Measurements from ENCODE around the gene MKX.

The MKX gene

DNA sequence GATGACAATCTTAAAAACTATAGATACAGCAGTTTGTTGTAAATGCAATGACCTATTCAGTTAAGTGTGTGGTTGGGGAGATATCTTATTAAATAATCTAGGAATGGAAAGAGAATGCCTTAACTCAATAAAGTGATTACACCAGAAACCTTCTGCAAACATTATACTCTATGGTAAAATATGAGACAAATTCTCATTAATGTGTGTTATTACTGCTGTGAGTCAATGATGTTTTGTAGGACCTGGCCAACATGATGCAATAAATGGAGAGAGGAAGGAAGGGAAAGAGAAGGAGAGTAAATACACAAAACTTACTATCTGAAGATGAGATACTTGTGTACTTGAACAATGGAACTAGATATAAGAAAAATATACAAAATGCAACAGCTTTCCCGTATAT is 25.1 kb downstream of the MKX start:
- Histone ChIP-seq H3K79me1 (ENCODE audit: low read length) (no peaks in the 10 kb centered on the region), H2BK15ac (replicated peaks; ENCODE audit: low read depth) (no peak overlapping the region), H4K8ac (ENCODE audit: low read depth, low read length) (no peak overlapping the region), H2BK120ac (ENCODE audit: low read depth, low read length) (no peak overlapping the region), H4K5ac (ENCODE audit: low read length) (no peak overlapping the region), H3K18ac (ENCODE audit: low read length) (no peak overlapping the region), H3K27ac (ENCODE audit: low read depth, low read length) (no peak overlapping the region), H3K56ac (ENCODE audit: low read length) (no peak overlapping the region), H3K9ac (ENCODE audit: low read length) (no peak overlapping the region), H3K4me3 (ENCODE audit: low read length) (no peak overlapping the region), H3K23ac (ENCODE audit: low read length) (no peak overlapping the region), H3K27me3 (ENCODE audit: insufficient read depth, low read length, poor library complexity) (no peaks in the 10 kb centered on the region), H2BK5ac (ENCODE audit: low read length) (no peak overlapping the region), H3K79me2 (ENCODE audit: control insufficient read depth, insufficient read depth, low read length) (no peaks in the 10 kb centered on the region), H3K4me2 (ENCODE audit: low read length) (no peak overlapping the region), H3K4ac (ENCODE audit: low read depth, low read length) (no peak overlapping the region), H3K36me3 (ENCODE audit: control insufficient read depth, insufficient read depth, low read length) (no peaks in the 10 kb centered on the region), H3K4me1 (ENCODE audit: control insufficient read depth, low read depth, low read length) (peaks cover 5% of the 10 kb centered on the region), H2AK5ac (ENCODE audit: low read length) (no peak overlapping the region)
- no peak for DNase-seq
- WGBS (ENCODE audit: extremely low coverage, insufficient coverage, low lambda C conversion rate): no CpG with 5 or more reads among the region's 1 CpG

DNA sequence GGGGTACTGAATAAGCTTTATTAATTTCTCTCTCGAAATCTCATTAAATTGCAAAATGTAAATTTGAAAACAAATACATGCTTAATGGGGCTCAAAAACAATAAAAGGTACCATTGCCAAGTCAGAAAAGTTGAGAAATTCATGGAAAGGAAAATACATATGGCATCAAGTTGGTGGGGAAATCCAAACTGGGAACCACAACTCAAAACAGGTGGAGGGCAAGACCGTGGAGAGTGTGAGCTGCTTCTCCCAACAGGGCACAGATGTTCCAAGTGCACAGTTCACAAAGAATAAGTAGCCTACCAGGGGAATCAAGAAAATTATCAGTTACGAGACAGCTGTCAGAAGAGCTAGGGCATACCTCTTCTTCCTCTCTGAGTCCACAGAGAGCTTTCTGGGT is 26.6 kb downstream of the MKX start:
- Histone ChIP-seq H3K56ac (ENCODE audit: low read length) (no peak overlapping the region), H3K79me2 (ENCODE audit: control insufficient read depth, insufficient read depth, low read length) (no peaks in the 10 kb centered on the region), H3K36me3 (ENCODE audit: control insufficient read depth, insufficient read depth, low read length) (no peaks in the 10 kb centered on the region), H3K27me3 (ENCODE audit: insufficient read depth, low read length, poor library complexity) (no peaks in the 10 kb centered on the region), H3K79me1 (ENCODE audit: low read length) (no peaks in the 10 kb centered on the region), H2BK15ac (replicated peaks; ENCODE audit: low read depth) (no peak overlapping the region), H4K5ac (ENCODE audit: low read length) (no peak overlapping the region), H4K8ac (ENCODE audit: low read depth, low read length) (no peak overlapping the region), H3K4ac (ENCODE audit: low read depth, low read length) (no peak overlapping the region), H3K23ac (ENCODE audit: low read length) (no peak overlapping the region), H3K4me2 (ENCODE audit: low read length) (no peak overlapping the region), H2BK5ac (ENCODE audit: low read length) (no peak overlapping the region), H2BK120ac (ENCODE audit: low read depth, low read length) (no peak overlapping the region), H2AK5ac (ENCODE audit: low read length) (no peak overlapping the region), H3K4me1 (ENCODE audit: control insufficient read depth, low read depth, low read length) (peaks cover 5% of the 10 kb centered on the region), H3K4me3 (ENCODE audit: low read length) (no peak overlapping the region), H3K9ac (ENCODE audit: low read length) (no peak overlapping the region), H3K18ac (ENCODE audit: low read length) (no peak overlapping the region), H3K27ac (ENCODE audit: low read depth, low read length) (no peak overlapping the region)
- DNase-seq: no peak
- no CpG with 5 or more reads among the region's 3 CpGs for WGBS (ENCODE audit: extremely low coverage, insufficient coverage, low lambda C conversion rate)

DNA sequence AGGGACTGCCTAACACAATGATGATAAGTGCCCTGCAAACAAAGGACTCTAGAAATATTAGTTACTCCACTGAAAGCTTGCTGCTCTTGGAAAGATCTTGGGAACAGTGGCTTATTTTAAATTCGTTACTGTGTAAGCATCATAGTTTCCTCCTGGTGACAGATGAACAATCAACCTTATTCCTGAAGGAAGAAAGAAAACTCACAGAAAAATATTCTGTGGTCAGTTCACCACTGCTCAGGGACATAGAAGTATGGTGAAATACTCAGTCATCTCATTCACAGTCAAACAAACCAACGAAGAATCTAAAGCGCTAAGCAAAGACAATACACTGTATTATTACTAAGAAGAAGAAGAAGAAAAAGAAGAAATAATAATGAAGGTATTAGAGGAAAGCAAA is 27.8 kb downstream of the MKX start:
- no peak overlapping the region for H3K56ac ChIP-seq (ENCODE audit: low read length)
- no peaks in the 10 kb centered on the region for H3K27me3 ChIP-seq (ENCODE audit: insufficient read depth, low read length, poor library complexity)
- no peak overlapping the region for H2BK15ac ChIP-seq (replicated peaks; ENCODE audit: low read depth)
- H2BK5ac ChIP-seq (ENCODE audit: low read length): no peak overlapping the region
- H4K8ac ChIP-seq (ENCODE audit: low read depth, low read length): no peak overlapping the region
- H4K5ac ChIP-seq (ENCODE audit: low read length): no peak overlapping the region
- H3K18ac ChIP-seq (ENCODE audit: low read length): no peak overlapping the region
- no peak overlapping the region for H2AK5ac ChIP-seq (ENCODE audit: low read length)
- no peak overlapping the region for H3K4ac ChIP-seq (ENCODE audit: low read depth, low read length)
- H3K4me1 ChIP-seq (ENCODE audit: control insufficient read depth, low read depth, low read length): no peaks in the 10 kb centered on the region
- H2BK120ac ChIP-seq (ENCODE audit: low read depth, low read length): no peak overlapping the region
- no peaks in the 10 kb centered on the region for H3K79me2 ChIP-seq (ENCODE audit: control insufficient read depth, insufficient read depth, low read length)
- H3K79me1 ChIP-seq (ENCODE audit: low read length): no peaks in the 10 kb centered on the region
- no peak for DNase-seq
- H3K23ac ChIP-seq (ENCODE audit: low read length): no peak overlapping the region
- WGBS (ENCODE audit: extremely low coverage, insufficient coverage, low lambda C conversion rate): no CpG with 5 or more reads among the region's 3 CpGs
- no peak overlapping the region for H3K27ac ChIP-seq (ENCODE audit: low read depth, low read length)
- no peak overlapping the region for H3K4me3 ChIP-seq (ENCODE audit: low read length)
- H3K9ac ChIP-seq (ENCODE audit: low read length): no peak overlapping the region
- no peaks in the 10 kb centered on the region for H3K36me3 ChIP-seq (ENCODE audit: control insufficient read depth, insufficient read depth, low read length)
- H3K4me2 ChIP-seq (ENCODE audit: low read length): no peak overlapping the region

DNA sequence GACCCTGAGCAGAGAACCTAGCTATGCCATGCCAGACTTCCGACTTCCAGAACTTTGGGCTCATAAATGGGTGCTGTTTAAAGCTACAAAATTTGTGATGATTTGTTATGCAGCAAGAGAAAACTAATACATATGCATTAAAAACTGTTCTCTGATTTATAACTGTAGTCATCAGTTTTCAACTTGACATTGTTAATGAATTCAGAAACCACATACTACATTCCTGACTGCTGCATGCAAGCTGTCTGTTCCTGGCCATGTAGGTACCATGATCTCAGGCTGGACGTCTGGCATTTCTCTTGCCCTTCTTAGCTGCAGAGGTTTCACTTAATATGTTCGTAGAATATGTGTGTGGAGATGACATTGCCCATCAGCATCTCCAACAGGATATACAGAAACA is 28.4 kb downstream of the MKX start:
- Histone ChIP-seq H4K5ac (ENCODE audit: low read length) (no peak overlapping the region), H2AK5ac (ENCODE audit: low read length) (no peak overlapping the region), H3K9ac (ENCODE audit: low read length) (no peak overlapping the region), H2BK5ac (ENCODE audit: low read length) (no peak overlapping the region), H3K18ac (ENCODE audit: low read length) (no peak overlapping the region), H2BK15ac (replicated peaks; ENCODE audit: low read depth) (no peak overlapping the region), H3K79me2 (ENCODE audit: control insufficient read depth, insufficient read depth, low read length) (no peaks in the 10 kb centered on the region), H3K4me2 (ENCODE audit: low read length) (no peak overlapping the region), H2BK120ac (ENCODE audit: low read depth, low read length) (no peak overlapping the region), H4K8ac (ENCODE audit: low read depth, low read length) (no peak overlapping the region), H3K79me1 (ENCODE audit: low read length) (no peaks in the 10 kb centered on the region), H3K23ac (ENCODE audit: low read length) (no peak overlapping the region), H3K36me3 (ENCODE audit: control insufficient read depth, insufficient read depth, low read length) (no peaks in the 10 kb centered on the region), H3K4me3 (ENCODE audit: low read length) (no peak overlapping the region), H3K27me3 (ENCODE audit: insufficient read depth, low read length, poor library complexity) (no peaks in the 10 kb centered on the region), H3K4me1 (ENCODE audit: control insufficient read depth, low read depth, low read length) (no peaks in the 10 kb centered on the region), H3K4ac (ENCODE audit: low read depth, low read length) (no peak overlapping the region), H3K27ac (ENCODE audit: low read depth, low read length) (no peak overlapping the region), H3K56ac (ENCODE audit: low read length) (no peak overlapping the region)
- WGBS (ENCODE audit: extremely low coverage, insufficient coverage, low lambda C conversion rate): no CpG with 5 or more reads among the region's 3 CpGs
- DNase-seq: no peak

DNA sequence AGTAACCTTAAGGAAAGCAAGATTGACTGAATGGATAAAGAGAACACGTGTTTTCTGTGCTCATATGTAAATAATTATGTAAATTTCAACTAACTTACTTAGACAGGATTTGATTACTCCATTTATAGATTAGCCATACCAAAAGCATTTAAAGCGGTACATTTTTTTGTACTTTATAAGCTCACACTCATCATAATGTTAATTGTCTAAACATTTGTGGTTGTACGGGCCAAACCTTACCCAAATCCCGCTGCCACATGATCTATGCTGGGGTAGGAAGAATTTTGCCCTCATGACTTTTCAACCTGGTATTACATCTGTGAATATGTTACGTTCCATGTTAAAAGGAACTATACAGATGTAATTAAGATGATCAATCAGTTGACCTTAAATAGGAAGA is 29.1 kb downstream of the MKX start:
- no peak overlapping the region for H4K5ac ChIP-seq (ENCODE audit: low read length)
- H2BK15ac ChIP-seq (replicated peaks; ENCODE audit: low read depth): no peak overlapping the region
- H2AK5ac ChIP-seq (ENCODE audit: low read length): no peak overlapping the region
- no peak overlapping the region for H3K4me3 ChIP-seq (ENCODE audit: low read length)
- no peak overlapping the region for H3K4ac ChIP-seq (ENCODE audit: low read depth, low read length)
- WGBS (ENCODE audit: extremely low coverage, insufficient coverage, low lambda C conversion rate): no CpG with 5 or more reads among the region's 5 CpGs
- H3K23ac ChIP-seq (ENCODE audit: low read length): no peak overlapping the region
- no peak overlapping the region for H4K8ac ChIP-seq (ENCODE audit: low read depth, low read length)
- H3K27ac ChIP-seq (ENCODE audit: low read depth, low read length): no peak overlapping the region
- H3K27me3 ChIP-seq (ENCODE audit: insufficient read depth, low read length, poor library complexity): no peaks in the 10 kb centered on the region
- DNase-seq: no peak
- H3K79me1 ChIP-seq (ENCODE audit: low read length): no peaks in the 10 kb centered on the region
- no peaks in the 10 kb centered on the region for H3K36me3 ChIP-seq (ENCODE audit: control insufficient read depth, insufficient read depth, low read length)
- H3K79me2 ChIP-seq (ENCODE audit: control insufficient read depth, insufficient read depth, low read length): no peaks in the 10 kb centered on the region
- no peaks in the 10 kb centered on the region for H3K4me1 ChIP-seq (ENCODE audit: control insufficient read depth, low read depth, low read length)
- no peak overlapping the region for H2BK5ac ChIP-seq (ENCODE audit: low read length)
- no peak overlapping the region for H2BK120ac ChIP-seq (ENCODE audit: low read depth, low read length)
- H3K4me2 ChIP-seq (ENCODE audit: low read length): no peak overlapping the region
- no peak overlapping the region for H3K9ac ChIP-seq (ENCODE audit: low read length)
- no peak overlapping the region for H3K18ac ChIP-seq (ENCODE audit: low read length)
- no peak overlapping the region for H3K56ac ChIP-seq (ENCODE audit: low read length)

DNA sequence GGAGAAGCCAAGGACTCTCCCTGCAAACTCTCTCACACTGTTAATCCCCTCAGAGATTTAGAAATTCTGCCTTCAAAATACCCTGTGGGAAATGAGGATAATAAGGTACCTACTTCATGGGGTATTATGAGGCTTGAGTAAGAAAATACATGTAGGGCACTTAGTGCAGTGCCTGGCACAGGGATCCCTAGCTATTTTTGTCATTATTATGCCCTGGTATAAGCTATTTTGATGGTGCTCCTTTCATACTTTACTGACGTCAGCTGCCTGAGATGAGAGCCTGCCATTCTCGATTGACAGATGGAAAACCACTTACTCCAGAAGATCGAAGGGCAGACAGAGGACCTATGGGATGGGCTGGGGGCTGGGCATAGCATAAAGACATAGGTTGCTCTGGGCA is 30.1 kb downstream of the MKX start:
- no peak overlapping the region for H2BK5ac ChIP-seq (ENCODE audit: low read length)
- no peak overlapping the region for H4K8ac ChIP-seq (ENCODE audit: low read depth, low read length)
- no peak overlapping the region for H3K27ac ChIP-seq (ENCODE audit: low read depth, low read length)
- no peak overlapping the region for H3K23ac ChIP-seq (ENCODE audit: low read length)
- no peaks in the 10 kb centered on the region for H3K36me3 ChIP-seq (ENCODE audit: control insufficient read depth, insufficient read depth, low read length)
- H2BK120ac ChIP-seq (ENCODE audit: low read depth, low read length): no peak overlapping the region
- no peak overlapping the region for H2BK15ac ChIP-seq (replicated peaks; ENCODE audit: low read depth)
- H3K79me2 ChIP-seq (ENCODE audit: control insufficient read depth, insufficient read depth, low read length): no peaks in the 10 kb centered on the region
- no peaks in the 10 kb centered on the region for H3K27me3 ChIP-seq (ENCODE audit: insufficient read depth, low read length, poor library complexity)
- no peak overlapping the region for H3K18ac ChIP-seq (ENCODE audit: low read length)
- H3K4me3 ChIP-seq (ENCODE audit: low read length): no peak overlapping the region
- H3K4me2 ChIP-seq (ENCODE audit: low read length): no peak overlapping the region
- H2AK5ac ChIP-seq (ENCODE audit: low read length): no peak overlapping the region
- no peaks in the 10 kb centered on the region for H3K4me1 ChIP-seq (ENCODE audit: control insufficient read depth, low read depth, low read length)
- H3K4ac ChIP-seq (ENCODE audit: low read depth, low read length): no peak overlapping the region
- no peak overlapping the region for H3K9ac ChIP-seq (ENCODE audit: low read length)
- no peak overlapping the region for H4K5ac ChIP-seq (ENCODE audit: low read length)
- DNase-seq: no peak
- no peak overlapping the region for H3K56ac ChIP-seq (ENCODE audit: low read length)
- no CpG with 5 or more reads among the region's 3 CpGs for WGBS (ENCODE audit: extremely low coverage, insufficient coverage, low lambda C conversion rate)
- H3K79me1 ChIP-seq (ENCODE audit: low read length): no peaks in the 10 kb centered on the region
